Measurements from ENCODE around the gene SAG. TPM values are rescaled to one million over a fixed set of nuclear protein-coding genes. Genes with fewer than 3 reads are reported as not detected.

Gene SAG
- total RNA-seq, 2 experiments from 2014 or later: 0.32 TPM; not detected in 1

GRCh38 chr2:233326500-233326899 is 18.9 kb downstream of the SAG start:
- Histone ChIP-seq H3K36me3 (ENCODE audit: insufficient read depth, low read length) (no peaks in the 10 kb centered on the region), H4K20me1 (ENCODE audit: insufficient read depth, low read length) (no peaks in the 10 kb centered on the region), H3K4me3 (ENCODE audit: low read depth, low read length, poor library complexity, severe bottlenecking) (no peak overlapping the region), H3K4me2 (ENCODE audit: low read length) (no peak overlapping the region), H3K9me3 (ENCODE audit: low read length) (no peaks in the 10 kb centered on the region), H3K4me1 (ENCODE audit: insufficient read depth, low read length, poor library complexity, severe bottlenecking) (peaks cover 7% of the 10 kb centered on the region), H3K9me2 (ENCODE audit: insufficient read depth, low read length) (no peaks in the 10 kb centered on the region), H3K27ac (ENCODE audit: low read depth, low read length, poor library complexity, severe bottlenecking) (no peak overlapping the region), H2AFZ (ENCODE audit: low read length) (no peak overlapping the region), H3K79me2 (ENCODE audit: insufficient read depth, low read depth, low read length) (no peaks in the 10 kb centered on the region)
- DNase-seq (ENCODE audit: low spot score): no peak
- CTCF ChIA-PET (ENCODE audit: unreplicated experiment): no interaction called here
- intact Hi-C loops (cut with micrococcal nuclease; ENCODE audit: unreplicated experiment): no loop called here
- BruUV-seq (replicated peaks): no TSS peak
- TF ChIP-seq CTCF (conservative IDR thresholded peaks at IDR 0.05; ENCODE audit: low read length) (no peak), EZH2phosphoT487 (IDR thresholded peaks at IDR 0.05; ENCODE audit: borderline replicate concordance, low read depth, low read length) (no peak)
- POLR2A ChIA-PET: interaction anchor here (0.7 kb wide), 3 partner anchors 17 to 276 kb away, joined by 3 to 4 read pairs (median 4); no protein-coding TSS in a partner anchor

GRCh38 chr2:233328922-233329321 is 21.3 kb downstream of the SAG start:
- Histone ChIP-seq H3K9me2 (ENCODE audit: insufficient read depth, low read length) (no peaks in the 10 kb centered on the region), H3K27ac (ENCODE audit: low read depth, low read length, poor library complexity, severe bottlenecking) (no peak overlapping the region), H3K36me3 (ENCODE audit: insufficient read depth, low read length) (no peaks in the 10 kb centered on the region), H3K4me2 (ENCODE audit: low read length) (no peak overlapping the region), H3K4me3 (ENCODE audit: low read depth, low read length, poor library complexity, severe bottlenecking) (no peak overlapping the region), H3K9me3 (ENCODE audit: low read length) (no peaks in the 10 kb centered on the region), H2AFZ (ENCODE audit: low read length) (no peak overlapping the region), H4K20me1 (ENCODE audit: insufficient read depth, low read length) (no peaks in the 10 kb centered on the region), H3K4me1 (ENCODE audit: insufficient read depth, low read length, poor library complexity, severe bottlenecking) (peaks cover 15% of the 10 kb centered on the region), H3K79me2 (ENCODE audit: insufficient read depth, low read depth, low read length) (no peaks in the 10 kb centered on the region)
- DNase-seq (ENCODE audit: low spot score): no peak
- TF ChIP-seq EZH2phosphoT487 (IDR thresholded peaks at IDR 0.05; ENCODE audit: borderline replicate concordance, low read depth, low read length): no peak
- no peak for TF ChIP-seq CTCF (conservative IDR thresholded peaks at IDR 0.05; ENCODE audit: low read length)
- ChIA-PET CTCF (ENCODE audit: unreplicated experiment) (no interaction called here), POLR2A (interaction anchor here (0.6 kb wide), 1 partner anchor 80 kb away, joined by 3 read pairs; no protein-coding TSS in a partner anchor)
- intact Hi-C loops (cut with micrococcal nuclease; ENCODE audit: unreplicated experiment): no loop called here
- no TSS peak for BruUV-seq (replicated peaks)

GRCh38 chr2:233329489-233330135 is 22.0 kb downstream of the SAG start:
- Histone ChIP-seq H3K4me3 (ENCODE audit: low read depth, low read length, poor library complexity, severe bottlenecking) (no peak overlapping the region), H3K9me2 (ENCODE audit: insufficient read depth, low read length) (no peaks in the 10 kb centered on the region), H3K27ac (ENCODE audit: low read depth, low read length, poor library complexity, severe bottlenecking) (no peak overlapping the region), H3K4me2 (ENCODE audit: low read length) (no peak overlapping the region), H2AFZ (ENCODE audit: low read length) (no peak overlapping the region), H4K20me1 (ENCODE audit: insufficient read depth, low read length) (no peaks in the 10 kb centered on the region), H3K4me1 (ENCODE audit: insufficient read depth, low read length, poor library complexity, severe bottlenecking) (peaks cover 15% of the 10 kb centered on the region), H3K36me3 (ENCODE audit: insufficient read depth, low read length) (no peaks in the 10 kb centered on the region), H3K9me3 (ENCODE audit: low read length) (no peaks in the 10 kb centered on the region), H3K79me2 (ENCODE audit: insufficient read depth, low read depth, low read length) (no peaks in the 10 kb centered on the region)
- BruUV-seq (replicated peaks): no TSS peak
- no peak for TF ChIP-seq CTCF (conservative IDR thresholded peaks at IDR 0.05; ENCODE audit: low read length)
- TF ChIP-seq EZH2phosphoT487 (IDR thresholded peaks at IDR 0.05; ENCODE audit: borderline replicate concordance, low read depth, low read length): no peak
- intact Hi-C loops (cut with micrococcal nuclease; ENCODE audit: unreplicated experiment): loop anchor here (2.0 kb wide), 1 partner anchor 55 kb away; no protein-coding TSS in a partner anchor
- DNase-seq (ENCODE audit: low spot score): no peak
- POLR2A ChIA-PET: no interaction called here
- CTCF ChIA-PET (ENCODE audit: unreplicated experiment): interaction anchor here (0.6 to 1.0 kb wide), 2 partner anchors 8 to 1642 kb away, joined by 3 read pairs; no protein-coding TSS in a partner anchor

Measured in OCI-LY7 (cell line).